NK-92 treated with Interleukin-12 subunit alpha and Interleukin-12 subunit beta, amount 100 ng/mL, for 24 hours (cell line): Measurements from ENCODE around the gene NCF2.

Experiments
- DNase-seq: peaks from one replicate; lab custom pipeline; 2025; lab: John Stamatoyannopoulos, UW

Gene NCF2

GRCh38 chr1:183583466-183583865, 6.8 kb downstream of the NCF2 start:
- DNase-seq = no peak

- no peak for DNase-seq
Observed at GRCh38 chr1:183582021-183582713, 8.1 kb downstream of the NCF2 start.

GRCh38 chr1:183580281-183580682, 10.0 kb downstream of the NCF2 start:
- DNase-seq = no peak

- DNase-seq = no peak
Observed at GRCh38 chr1:183578856-183579255, 11.4 kb downstream of the NCF2 start.

GRCh38 chr1:183577897-183578465, 12.3 kb downstream of the NCF2 start:
- DNase-seq = no peak

- no peak for DNase-seq
Observed at GRCh38 chr1:183576537-183576936, 13.7 kb downstream of the NCF2 start.

- no peak for DNase-seq
Observed at GRCh38 chr1:183575606-183576005, 14.7 kb downstream of the NCF2 start.

GRCh38 chr1:183572721-183573120, 17.5 kb downstream of the NCF2 start:
- DNase-seq = no peak

- no peak for DNase-seq
Observed at GRCh38 chr1:183571678-183572268, 18.5 kb downstream of the NCF2 start.

GRCh38 chr1:183570451-183570850, 19.8 kb downstream of the NCF2 start:
- DNase-seq = no peak

GRCh38 chr1:183569801-183570200, 20.5 kb downstream of the NCF2 start:
- no peak for DNase-seq

- DNase-seq = no peak
Observed at GRCh38 chr1:183569141-183569540, 21.1 kb downstream of the NCF2 start.

- DNase-seq = no peak
Observed at GRCh38 chr1:183568176-183569021, 21.9 kb downstream of the NCF2 start.

GRCh38 chr1:183567584-183567983, 22.7 kb downstream of the NCF2 start:
- DNase-seq = no peak

GRCh38 chr1:183566026-183566425, 24.2 kb downstream of the NCF2 start:
- DNase-seq = no peak

- no peak for DNase-seq
Observed at GRCh38 chr1:183565261-183565660, 25.0 kb downstream of the NCF2 start.

- DNase-seq = no peak
Observed at GRCh38 chr1:183562701-183563100, 27.6 kb downstream of the NCF2 start.

- DNase-seq = no peak
Observed at GRCh38 chr1:183559061-183559460, 31.2 kb downstream of the NCF2 start.

GRCh38 chr1:183554577-183554976, 35.7 kb downstream of the NCF2 start:
- DNase-seq = no peak

GRCh38 chr1:183553764-183554163, 36.5 kb downstream of the NCF2 start:
- no peak for DNase-seq

GRCh38 chr1:183553331-183553730, 36.9 kb downstream of the NCF2 start:
- no peak for DNase-seq

- DNase-seq = no peak
Observed at GRCh38 chr1:183552891-183553290, 37.4 kb downstream of the NCF2 start.

- no peak for DNase-seq
Observed at GRCh38 chr1:183552441-183552840, 37.8 kb downstream of the NCF2 start.
